ENCODE results near the gene IGF1R. TPM values are rescaled to one million over a fixed set of nuclear protein-coding genes. Genes with fewer than 3 reads are reported as not detected.

Gene IGF1R
- total RNA-seq, 2 donors from 2014 or later: 115 to 119 TPM

GRCh38 chr15:98826658-98827057 is 178.3 kb downstream of the IGF1R start:
- Histone ChIP-seq H3K36me3 (ENCODE audit: control insufficient read depth, insufficient read depth, low read length) (peaks cover 44% of the 10 kb centered on the region), H3K4me1 (ENCODE audit: control insufficient read depth, insufficient read depth, low read length) (peaks cover 15% of the 10 kb centered on the region), H3K9me3 (ENCODE audit: control insufficient read depth, low read length) (peaks cover 68% of the 10 kb centered on the region), H3K27me3 (ENCODE audit: control insufficient read depth, insufficient read depth, low read length, poor library complexity, severe bottlenecking) (no peaks in the 10 kb centered on the region), H3K27ac (ENCODE audit: low read depth, low read length) (no peak overlapping the region), H3K9ac (ENCODE audit: extremely low read depth, low read length, poor library complexity, severe bottlenecking) (no peak overlapping the region), H3K4me3 (ENCODE audit: low read length) (no peak overlapping the region)
- Mint-ChIP-seq H3K27me3 (ENCODE audit: insufficient read depth) (no peaks in the 10 kb centered on the region), H3K9me3 (peaks cover 32% of the 10 kb centered on the region), H3K4me3 (no peak overlapping the region), H3K36me3 (ENCODE audit: low read depth) (peaks cover 50% of the 10 kb centered on the region), H3K4me1 (peaks cover 44% of the 10 kb centered on the region), H3K27ac (no peak overlapping the region)
- peak; percentile 4 for DNase-seq
- TF ChIP-seq CTCF (conservative IDR thresholded peaks at IDR 0.05): no peak
- WGBS, 2 experiments (ENCODE audit: insufficient coverage in 1 of 2, insufficient read length in 1 of 2): 92% methylated on average over 3 of the region's 3 CpGs; no CpG with 5 or more reads in 1 of the 2 experiments

- TF ChIP-seq CTCF (conservative IDR thresholded peaks at IDR 0.05): no peak
- WGBS, 2 experiments (ENCODE audit: insufficient coverage in 1 of 2, insufficient read length in 1 of 2): 79% methylated on average over 3 of the region's 3 CpGs
- Histone ChIP-seq H3K36me3 (ENCODE audit: control insufficient read depth, insufficient read depth, low read length) (peaks cover 45% of the 10 kb centered on the region), H3K27ac (ENCODE audit: low read depth, low read length) (no peak overlapping the region), H3K9me3 (ENCODE audit: control insufficient read depth, low read length) (peaks cover 73% of the 10 kb centered on the region), H3K4me3 (ENCODE audit: low read length) (no peak overlapping the region), H3K9ac (ENCODE audit: extremely low read depth, low read length, poor library complexity, severe bottlenecking) (no peak overlapping the region), H3K27me3 (ENCODE audit: control insufficient read depth, insufficient read depth, low read length, poor library complexity, severe bottlenecking) (no peaks in the 10 kb centered on the region), H3K4me1 (ENCODE audit: control insufficient read depth, insufficient read depth, low read length) (peaks cover 10% of the 10 kb centered on the region)
- Mint-ChIP-seq H3K4me3 (no peak overlapping the region), H3K27me3 (ENCODE audit: insufficient read depth) (no peaks in the 10 kb centered on the region), H3K4me1 (peaks cover 39% of the 10 kb centered on the region), H3K9me3 (peaks cover 36% of the 10 kb centered on the region), H3K27ac (no peak overlapping the region), H3K36me3 (ENCODE audit: low read depth) (peaks cover 55% of the 10 kb centered on the region)
- DNase-seq: peak; percentile 7
Measured at GRCh38 chr15:98827217-98827616, 178.9 kb downstream of the IGF1R start.

GRCh38 chr15:98830034-98830634 is 181.8 kb downstream of the IGF1R start:
- H3K36me3 Mint-ChIP-seq (ENCODE audit: low read depth): peaks cover 46% of the 10 kb centered on the region
- H3K4me3 Mint-ChIP-seq: no peak overlapping the region
- 88 to 96% methylated on average over 4 of the region's 4 CpGs for WGBS, 2 experiments (ENCODE audit: insufficient coverage in 1 of 2, insufficient read length in 1 of 2)

More at GRCh38 chr15:98830034-98830634, 181.8 kb downstream of the IGF1R start:
- Mint-ChIP-seq H3K9me3 (peaks cover 39% of the 10 kb centered on the region), H3K27me3 (ENCODE audit: insufficient read depth) (no peaks in the 10 kb centered on the region), H3K27ac (no peak overlapping the region), H3K4me1 (peaks cover 21% of the 10 kb centered on the region)
- Histone ChIP-seq H3K36me3 (ENCODE audit: control insufficient read depth, insufficient read depth, low read length) (peaks cover 33% of the 10 kb centered on the region), H3K9me3 (ENCODE audit: control insufficient read depth, low read length) (peaks cover 67% of the 10 kb centered on the region), H3K4me3 (ENCODE audit: low read length) (peak overlapping the region; percentile 32), H3K4me1 (ENCODE audit: control insufficient read depth, insufficient read depth, low read length) (peaks cover 1% of the 10 kb centered on the region), H3K27me3 (ENCODE audit: control insufficient read depth, insufficient read depth, low read length, poor library complexity, severe bottlenecking) (no peaks in the 10 kb centered on the region), H3K9ac (ENCODE audit: extremely low read depth, low read length, poor library complexity, severe bottlenecking) (no peak overlapping the region), H3K27ac (ENCODE audit: low read depth, low read length) (no peak overlapping the region)
- TF ChIP-seq CTCF (conservative IDR thresholded peaks at IDR 0.05): no peak
- peak; percentile 12 for DNase-seq
